ENCODE measurements around the gene COL28A1. TPM values are rescaled to one million over a fixed set of nuclear protein-coding genes. Genes with fewer than 3 reads are reported as not detected.

The COL28A1 gene
- polyA plus RNA-seq, 3 donors: not detected

GRCh38 chr7:7481802-7482201, 53.9 kb downstream of the COL28A1 start:
- Histone ChIP-seq H3K4me3 (replicated peaks in 1 of 3; ENCODE audit: low read depth in 2 of 3, low read length in 3 of 3) (no peak overlapping the region), H3K4me1 (ENCODE audit: control insufficient read depth in 1 of 2, insufficient read depth in 2 of 2, low read length in 2 of 2) (no peaks in the 10 kb centered on the region), H3K27me3 (ENCODE audit: control insufficient read depth in 2 of 2, insufficient read depth in 2 of 2, low read length in 2 of 2) (no peaks in the 10 kb centered on the region), H3K9me3 (replicated peaks in 1 of 2; ENCODE audit: control insufficient read depth in 1 of 2, insufficient read depth in 1 of 2, low read length in 2 of 2) (peaks cover 0 to 13% of the 10 kb centered on the region in 2 donors), H3K79me2 (ENCODE audit: insufficient read depth, low read length) (no peaks in the 10 kb centered on the region), H3K36me3 (replicated peaks in 1 of 2; ENCODE audit: control insufficient read depth in 1 of 2, insufficient read depth in 2 of 2, low read length in 2 of 2) (no peaks in the 10 kb centered on the region), H4K20me1 (ENCODE audit: insufficient read depth, low read length) (no peaks in the 10 kb centered on the region), H3K9ac (ENCODE audit: insufficient read depth, low read length, poor library complexity, severe bottlenecking) (no peak overlapping the region), H3K27ac (ENCODE audit: low read depth in 1 of 2, low read length in 2 of 2) (no peak overlapping the region), H3K4me2 (replicated peaks; ENCODE audit: extremely low read depth, low read length, poor library complexity, severe bottlenecking) (no peak overlapping the region), H2AFZ (ENCODE audit: insufficient read depth, low read depth, low read length, poor library complexity, severe bottlenecking) (no peak overlapping the region)
- no peaks in the 10 kb centered on the region for H3K27me3 Mint-ChIP-seq (ENCODE audit: low read depth in 3 of 3)
- no CpG with 5 or more reads among the region's 2 CpGs for WGBS (ENCODE audit: insufficient coverage)
- DNase-seq: no peak
- H3K4me1 Mint-ChIP-seq: no peaks in the 10 kb centered on the region
- intact Hi-C loops (cut with micrococcal nuclease): no loop called here
- no peak overlapping the region for H3K27ac Mint-ChIP-seq
- TF ChIP-seq, protein P1, sequence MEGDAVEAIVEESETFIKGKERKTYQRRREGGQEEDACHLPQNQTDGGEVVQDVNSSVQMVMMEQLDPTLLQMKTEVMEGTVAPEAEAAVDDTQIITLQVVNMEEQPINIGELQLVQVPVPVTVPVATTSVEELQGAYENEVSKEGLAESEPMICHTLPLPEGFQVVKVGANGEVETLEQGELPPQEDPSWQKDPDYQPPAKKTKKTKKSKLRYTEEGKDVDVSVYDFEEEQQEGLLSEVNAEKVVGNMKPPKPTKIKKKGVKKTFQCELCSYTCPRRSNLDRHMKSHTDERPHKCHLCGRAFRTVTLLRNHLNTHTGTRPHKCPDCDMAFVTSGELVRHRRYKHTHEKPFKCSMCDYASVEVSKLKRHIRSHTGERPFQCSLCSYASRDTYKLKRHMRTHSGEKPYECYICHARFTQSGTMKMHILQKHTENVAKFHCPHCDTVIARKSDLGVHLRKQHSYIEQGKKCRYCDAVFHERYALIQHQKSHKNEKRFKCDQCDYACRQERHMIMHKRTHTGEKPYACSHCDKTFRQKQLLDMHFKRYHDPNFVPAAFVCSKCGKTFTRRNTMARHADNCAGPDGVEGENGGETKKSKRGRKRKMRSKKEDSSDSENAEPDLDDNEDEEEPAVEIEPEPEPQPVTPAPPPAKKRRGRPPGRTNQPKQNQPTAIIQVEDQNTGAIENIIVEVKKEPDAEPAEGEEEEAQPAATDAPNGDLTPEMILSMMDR (IDR thresholded peaks at IDR 0.05): no peak
- H3K36me3 Mint-ChIP-seq: no peaks in the 10 kb centered on the region
- peaks cover 0 to 20% (median 8%) of the 10 kb centered on the region in 7 donors for H3K9me3 Mint-ChIP-seq
- no peak overlapping the region for H3K4me3 Mint-ChIP-seq

DNA sequence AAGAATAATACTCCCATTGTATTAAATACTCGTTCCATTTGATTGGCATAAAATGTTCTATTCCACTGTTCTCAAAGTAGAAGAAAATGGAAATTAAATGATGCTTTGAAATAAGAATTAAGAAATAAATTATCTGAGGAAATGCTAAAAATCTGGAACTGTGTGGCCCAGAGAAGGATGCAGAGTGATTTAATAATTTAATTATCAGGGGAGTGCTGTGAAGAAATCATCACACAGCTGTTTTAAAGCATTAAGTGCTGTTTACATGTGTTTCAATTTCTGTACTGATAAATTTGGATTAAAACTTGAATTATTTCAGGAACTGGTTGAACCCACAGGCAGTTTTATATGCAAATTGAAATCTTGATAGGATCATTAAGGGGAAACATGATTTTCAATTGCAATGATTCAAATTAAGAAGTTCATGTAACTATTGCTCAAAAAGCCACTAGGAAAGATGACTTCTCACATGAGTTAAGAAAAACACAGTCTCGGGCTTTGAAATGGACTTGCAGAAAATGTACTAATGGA, 56.3 kb downstream of the COL28A1 start:
- DNase-seq: no peak

More for the DNA sequence above, 56.3 kb downstream of the COL28A1 start:
- no peak overlapping the region for H3K4me3 ChIP-seq (replicated peaks in 1 of 3; ENCODE audit: low read depth in 2 of 3, low read length in 3 of 3)
- H3K27me3 Mint-ChIP-seq (ENCODE audit: low read depth in 3 of 3): no peaks in the 10 kb centered on the region
- no peak overlapping the region for H3K27ac ChIP-seq (ENCODE audit: low read depth in 1 of 2, low read length in 2 of 2)
- no peaks in the 10 kb centered on the region for H3K4me1 Mint-ChIP-seq
- H3K9me3 ChIP-seq (replicated peaks in 1 of 2; ENCODE audit: control insufficient read depth in 1 of 2, insufficient read depth in 1 of 2, low read length in 2 of 2): peaks cover 0 to 13% of the 10 kb centered on the region in 2 donors
- peaks cover 0 to 13% (median 5%) of the 10 kb centered on the region in 7 donors for H3K9me3 Mint-ChIP-seq
- H3K36me3 ChIP-seq (replicated peaks in 1 of 2; ENCODE audit: control insufficient read depth in 1 of 2, insufficient read depth in 2 of 2, low read length in 2 of 2): no peaks in the 10 kb centered on the region
- H3K27ac Mint-ChIP-seq: no peak overlapping the region
- H4K20me1 ChIP-seq (ENCODE audit: insufficient read depth, low read length): no peaks in the 10 kb centered on the region
- TF ChIP-seq, protein P1 (IDR thresholded peaks at IDR 0.05): no peak
- H2AFZ ChIP-seq (ENCODE audit: insufficient read depth, low read depth, low read length, poor library complexity, severe bottlenecking): no peak overlapping the region
- no CpG with 5 or more reads among the region's 2 CpGs for WGBS (ENCODE audit: insufficient coverage)
- H3K9ac ChIP-seq (ENCODE audit: insufficient read depth, low read length, poor library complexity, severe bottlenecking): no peak overlapping the region
- no peaks in the 10 kb centered on the region for H3K27me3 ChIP-seq (ENCODE audit: control insufficient read depth in 2 of 2, insufficient read depth in 2 of 2, low read length in 2 of 2)
- no peak overlapping the region for H3K4me3 Mint-ChIP-seq
- no peak overlapping the region for H3K4me2 ChIP-seq (replicated peaks; ENCODE audit: extremely low read depth, low read length, poor library complexity, severe bottlenecking)
- H3K79me2 ChIP-seq (ENCODE audit: insufficient read depth, low read length): no peaks in the 10 kb centered on the region
- H3K4me1 ChIP-seq (ENCODE audit: control insufficient read depth in 1 of 2, insufficient read depth in 2 of 2, low read length in 2 of 2): no peaks in the 10 kb centered on the region
- H3K36me3 Mint-ChIP-seq: no peaks in the 10 kb centered on the region
- intact Hi-C loops (cut with micrococcal nuclease): no loop called here
